ENCODE data around the gene GTF2F1.
"Not testable (repeated sequence)": the region's sequence is repeated elsewhere in the genome, so short reads cannot be mapped to it uniquely, and the experiment has no call there.

The GTF2F1 gene, protein sequence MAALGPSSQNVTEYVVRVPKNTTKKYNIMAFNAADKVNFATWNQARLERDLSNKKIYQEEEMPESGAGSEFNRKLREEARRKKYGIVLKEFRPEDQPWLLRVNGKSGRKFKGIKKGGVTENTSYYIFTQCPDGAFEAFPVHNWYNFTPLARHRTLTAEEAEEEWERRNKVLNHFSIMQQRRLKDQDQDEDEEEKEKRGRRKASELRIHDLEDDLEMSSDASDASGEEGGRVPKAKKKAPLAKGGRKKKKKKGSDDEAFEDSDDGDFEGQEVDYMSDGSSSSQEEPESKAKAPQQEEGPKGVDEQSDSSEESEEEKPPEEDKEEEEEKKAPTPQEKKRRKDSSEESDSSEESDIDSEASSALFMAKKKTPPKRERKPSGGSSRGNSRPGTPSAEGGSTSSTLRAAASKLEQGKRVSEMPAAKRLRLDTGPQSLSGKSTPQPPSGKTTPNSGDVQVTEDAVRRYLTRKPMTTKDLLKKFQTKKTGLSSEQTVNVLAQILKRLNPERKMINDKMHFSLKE

DNA sequence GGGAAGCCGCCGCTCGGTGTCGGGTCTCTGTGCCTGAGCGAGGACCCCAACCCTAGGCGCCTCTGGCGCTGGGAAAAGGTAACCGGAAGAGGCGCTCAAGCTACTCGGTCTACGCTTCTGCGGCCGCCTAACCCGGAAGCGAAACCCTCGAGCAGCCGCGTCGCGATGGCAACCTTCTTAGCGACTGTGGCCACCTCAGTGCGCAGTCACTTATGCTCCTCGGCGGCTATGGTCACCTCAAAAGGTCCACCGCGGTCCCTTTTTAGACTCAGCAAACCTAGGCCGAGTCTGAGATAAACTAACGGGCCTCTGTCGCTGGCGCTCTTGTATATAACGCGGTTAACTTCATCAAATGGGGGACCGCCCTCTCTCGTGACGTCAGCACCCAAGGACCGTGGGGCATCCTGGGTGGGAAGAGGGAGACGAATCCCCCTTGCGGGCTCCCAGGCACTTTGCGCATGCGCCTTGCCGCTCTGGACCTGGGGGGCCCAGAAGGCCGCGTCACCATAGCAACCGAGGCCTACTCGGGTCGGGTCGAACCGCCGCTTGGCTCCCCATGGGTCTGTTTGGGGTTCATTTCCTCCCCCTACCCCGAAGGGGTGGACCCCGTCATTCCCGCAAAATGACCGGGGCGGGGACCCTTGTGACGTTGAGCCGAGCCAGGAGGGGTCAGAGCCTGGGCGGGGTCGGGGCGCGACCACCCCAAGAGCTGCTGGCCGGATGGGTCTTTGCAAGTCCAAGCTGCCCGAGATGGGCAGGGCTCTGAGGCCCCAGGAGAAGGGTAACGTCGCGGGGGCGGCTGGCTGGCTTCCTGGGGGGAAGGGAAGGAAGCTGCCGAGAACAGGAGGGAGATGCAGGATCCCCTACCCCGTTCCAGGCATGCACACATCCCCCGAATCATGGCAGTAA, at the start of gene GTF2F1:
Gene GTF2F1, minus strand, starts transcription at position 91 of the 909 bp plus-strand sequence. CDS start 169 bp downstream, outside the sequence.
- in situ Hi-C loops (cut with MboI; ENCODE audit: low sequenced_read_pairs) = no loop called here

DNA sequence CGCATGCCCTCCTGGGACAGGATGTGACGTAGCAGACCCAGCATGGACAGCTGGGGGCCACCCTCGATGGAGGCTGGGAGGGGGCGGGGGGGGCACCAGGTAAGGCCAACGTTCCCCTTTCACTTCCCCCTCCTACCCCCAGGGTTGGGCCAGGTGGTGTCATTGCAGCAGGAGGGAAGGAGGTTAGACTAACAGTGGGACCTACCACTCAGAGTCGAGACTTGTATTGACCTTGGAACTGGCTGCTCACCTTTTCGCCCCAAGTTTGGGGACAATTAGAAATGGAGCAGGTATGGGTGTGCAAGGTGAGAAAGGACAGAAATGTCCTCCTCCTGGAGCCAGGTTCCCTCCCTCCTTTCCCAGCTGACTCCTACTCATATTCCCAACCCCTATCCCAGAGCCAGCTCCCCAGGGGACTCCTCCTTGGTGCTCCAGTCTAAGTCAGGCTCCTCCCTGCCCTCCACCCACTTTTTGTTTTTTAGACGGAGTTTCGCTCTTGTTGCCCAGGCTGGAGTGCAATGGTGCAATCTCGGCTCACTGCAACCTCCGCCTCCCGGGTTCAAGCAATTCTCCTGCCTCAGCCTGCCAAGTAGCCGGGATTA, 49.2 kb upstream of the GTF2F1 start:
- in situ Hi-C loops (cut with MboI; ENCODE audit: low sequenced_read_pairs) = no loop called here

DNA sequence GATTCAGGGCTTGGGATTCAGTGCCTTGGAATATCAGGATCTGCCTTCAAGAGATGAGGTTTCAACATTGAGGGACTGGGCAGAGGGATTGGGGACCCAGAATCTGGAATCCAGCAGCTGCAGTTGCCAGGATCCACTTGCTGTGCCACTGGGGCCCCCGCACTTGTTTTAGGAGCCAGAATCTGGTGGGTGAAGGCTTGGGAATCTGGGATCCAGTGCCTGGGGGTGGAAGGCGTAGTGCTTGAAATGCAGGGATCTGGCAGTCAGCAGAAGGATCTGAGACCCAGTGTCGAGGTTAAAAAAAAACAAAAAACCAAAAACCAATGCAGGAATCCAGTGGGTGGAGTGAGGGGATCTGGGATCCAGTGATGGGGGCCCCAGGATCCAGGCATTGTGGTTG, 47.9 kb upstream of the GTF2F1 start:
- in situ Hi-C loops (cut with MboI; ENCODE audit: low sequenced_read_pairs) = no loop called here

DNA sequence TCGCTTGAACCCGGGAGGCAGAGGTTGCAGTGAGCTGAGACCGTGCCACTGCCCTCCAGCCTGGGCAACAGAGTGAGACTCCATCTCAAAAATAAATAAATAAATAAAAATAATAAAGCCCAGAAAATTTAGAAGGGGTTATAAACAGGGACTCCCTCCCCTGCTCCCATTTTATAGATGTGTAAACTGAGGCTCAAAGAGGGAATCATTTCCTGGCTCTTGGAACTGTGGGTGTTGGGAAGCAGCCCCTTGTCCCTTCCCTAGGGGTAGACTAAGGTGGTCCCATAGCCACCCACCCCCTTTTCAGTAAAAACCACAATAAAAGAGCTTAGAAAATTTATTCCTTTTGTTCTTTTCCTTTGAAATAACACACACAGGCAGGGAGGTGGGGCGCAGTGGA, 46.8 kb upstream of the GTF2F1 start:
- in situ Hi-C loops (cut with MboI; ENCODE audit: low sequenced_read_pairs) = no loop called here

DNA sequence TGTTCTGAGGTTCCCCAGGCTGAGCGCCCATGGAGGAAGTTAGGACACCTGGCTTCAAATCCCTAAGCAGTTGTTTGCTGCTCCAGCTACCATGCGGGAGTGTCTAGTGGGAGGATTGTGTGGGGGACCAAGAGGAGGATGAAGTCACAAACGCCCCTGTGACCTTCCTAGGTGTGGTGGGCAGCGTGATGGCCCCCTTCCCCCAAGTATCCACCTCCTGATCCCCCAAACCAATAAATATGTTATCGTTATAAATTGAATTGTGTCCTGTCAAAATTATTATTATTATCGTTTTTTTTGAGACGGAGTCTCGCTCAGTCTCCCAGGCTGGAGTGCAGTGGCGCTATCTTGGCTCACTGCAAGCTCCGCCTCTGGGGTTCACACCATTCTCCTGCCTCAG, 40.7 kb upstream of the GTF2F1 start, which contains the start of gene SLC25A41:
Gene SLC25A41, minus strand, starts transcription at position 101 of the 400 bp plus-strand sequence. Its CDS starts 70 bp downstream, at position 31.
- in situ Hi-C loops (cut with MboI; ENCODE audit: low sequenced_read_pairs) = no loop called here

DNA sequence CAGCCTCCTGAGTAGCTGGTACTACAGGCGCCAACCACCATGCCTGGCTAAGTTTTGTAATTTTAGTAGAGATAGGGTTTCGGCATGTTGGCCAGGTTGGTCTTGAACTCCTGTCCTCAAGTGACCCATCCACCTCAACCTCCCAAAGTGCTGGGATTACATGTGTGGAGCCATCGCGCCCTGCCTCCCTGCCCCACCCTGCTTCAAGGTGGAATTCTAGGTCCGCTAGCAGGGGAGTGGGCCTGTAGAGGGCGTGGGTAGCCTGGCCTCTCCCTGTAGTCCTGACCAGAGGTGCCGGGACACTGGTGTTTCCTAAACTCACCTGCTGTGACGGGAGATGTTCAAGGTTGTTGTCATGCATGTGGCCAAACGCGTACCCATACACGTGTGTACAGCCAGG, 40.2 kb upstream of the GTF2F1 start:
- in situ Hi-C loops (cut with MboI; ENCODE audit: low sequenced_read_pairs) = no loop called here

DNA sequence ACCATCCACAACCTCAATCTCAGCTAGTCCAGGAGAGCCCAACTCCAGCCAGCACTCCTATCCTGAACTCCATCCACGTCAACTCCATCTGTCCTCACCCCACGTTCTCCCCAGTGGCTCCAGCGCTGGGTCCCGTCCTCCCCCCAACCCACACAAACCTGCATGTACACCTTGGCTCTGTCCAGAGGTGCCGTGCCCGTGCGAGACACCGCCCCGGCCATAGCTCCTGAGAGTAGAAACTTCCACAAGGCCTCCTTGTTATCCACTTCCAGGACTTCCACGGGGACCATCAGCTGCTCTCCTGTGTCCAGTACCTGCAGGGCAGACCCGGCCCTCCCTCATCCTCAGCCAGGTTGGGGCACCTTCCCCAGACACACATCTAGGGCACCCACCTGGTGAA, 38.9 kb upstream of the GTF2F1 start:
- in situ Hi-C loops (cut with MboI; ENCODE audit: low sequenced_read_pairs) = no loop called here

DNA sequence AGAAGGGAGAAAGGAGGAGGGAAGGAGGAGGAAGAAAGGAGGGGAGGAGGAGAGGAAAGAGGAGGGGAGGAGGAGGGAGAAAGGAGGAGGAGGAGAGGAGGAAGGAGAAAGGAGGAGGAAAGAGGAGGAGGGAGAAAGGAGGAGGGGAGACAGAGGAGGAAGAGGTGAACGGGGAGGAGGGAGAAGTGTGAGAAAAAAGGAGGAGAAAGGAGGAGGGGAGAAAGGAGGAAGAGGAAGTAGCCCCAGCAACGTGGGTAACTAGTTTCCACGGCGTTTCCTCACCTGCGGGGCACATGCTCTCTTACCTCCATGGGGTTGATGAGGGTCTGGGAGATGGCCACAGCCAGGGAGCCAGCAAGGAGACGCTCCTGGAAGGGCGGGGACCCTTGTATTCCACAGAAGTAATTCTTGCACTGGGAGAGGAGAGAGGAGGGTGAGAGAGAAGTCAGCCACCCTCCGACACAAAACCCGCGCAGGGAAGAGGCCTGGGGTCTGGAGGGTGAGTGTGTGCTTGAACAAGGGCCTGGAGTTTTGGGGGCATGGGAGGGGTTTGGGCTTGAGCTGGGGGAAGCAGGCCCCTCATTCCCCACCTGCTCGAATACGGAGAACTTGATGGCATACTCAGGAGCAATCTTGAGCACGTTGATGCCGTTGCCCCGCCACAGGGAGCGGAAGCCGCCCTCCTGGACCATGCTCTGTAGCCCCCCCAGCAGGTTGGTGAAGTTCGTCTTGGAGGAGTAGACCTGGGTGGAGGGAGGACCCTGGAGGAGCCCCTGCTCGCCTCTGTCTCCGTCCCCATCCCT, 36.7 kb upstream of the GTF2F1 start:
- in situ Hi-C loops (cut with MboI; ENCODE audit: low sequenced_read_pairs) = no loop called here

DNA sequence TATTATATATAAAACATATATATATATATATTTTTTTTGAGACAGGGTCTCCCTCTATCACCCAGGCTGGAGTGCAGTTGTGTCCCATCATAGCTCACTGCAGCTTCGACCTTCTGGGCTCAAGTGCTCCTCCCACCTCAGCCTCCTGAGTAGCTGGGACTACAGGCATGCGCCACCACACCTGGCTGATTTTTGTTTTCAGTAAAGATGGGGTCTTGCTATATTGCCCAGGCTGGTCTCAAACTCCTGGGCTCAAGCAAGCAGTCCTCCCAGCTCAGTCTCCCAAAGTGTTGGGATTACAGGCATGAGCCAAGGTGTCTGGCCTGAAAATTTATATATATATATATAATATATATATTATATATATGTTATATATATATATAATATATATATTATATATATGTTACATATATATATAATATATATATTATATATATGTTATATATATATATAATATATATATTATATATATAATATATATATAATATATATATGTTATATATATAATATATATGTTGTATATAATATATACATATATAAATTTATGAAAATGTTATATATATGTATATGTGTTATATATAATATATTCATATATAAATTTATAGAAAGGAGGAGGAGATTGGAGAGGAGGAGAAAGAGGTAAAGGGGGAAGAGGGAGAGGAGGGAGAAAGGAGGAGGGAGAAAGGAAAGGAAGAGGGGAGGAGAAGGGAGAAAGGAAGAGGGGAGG, 35.9 kb upstream of the GTF2F1 start:
- in situ Hi-C loops (cut with MboI; ENCODE audit: low sequenced_read_pairs) = not testable (repeated sequence)

DNA sequence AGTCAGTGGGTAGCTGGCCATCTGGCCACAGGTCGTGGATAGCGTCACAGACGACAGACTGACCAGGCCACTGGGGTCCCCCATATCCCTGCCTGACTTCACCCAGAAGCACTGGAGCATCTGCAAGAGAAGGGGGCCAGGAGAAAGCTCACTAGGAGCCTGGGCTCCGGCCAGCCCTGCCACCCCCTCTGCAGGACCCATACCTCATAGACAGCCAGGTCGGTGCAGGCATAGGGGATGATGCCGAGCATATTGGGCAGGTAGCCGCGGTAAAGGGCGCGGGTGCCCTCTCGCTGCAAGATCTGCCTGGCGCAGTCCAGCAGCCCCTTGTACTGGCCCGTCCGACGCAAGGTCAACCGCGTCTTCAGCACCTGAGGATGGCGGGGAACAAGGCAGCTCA, 34.2 kb upstream of the GTF2F1 start:
- in situ Hi-C loops (cut with MboI; ENCODE audit: low sequenced_read_pairs) = no loop called here

DNA sequence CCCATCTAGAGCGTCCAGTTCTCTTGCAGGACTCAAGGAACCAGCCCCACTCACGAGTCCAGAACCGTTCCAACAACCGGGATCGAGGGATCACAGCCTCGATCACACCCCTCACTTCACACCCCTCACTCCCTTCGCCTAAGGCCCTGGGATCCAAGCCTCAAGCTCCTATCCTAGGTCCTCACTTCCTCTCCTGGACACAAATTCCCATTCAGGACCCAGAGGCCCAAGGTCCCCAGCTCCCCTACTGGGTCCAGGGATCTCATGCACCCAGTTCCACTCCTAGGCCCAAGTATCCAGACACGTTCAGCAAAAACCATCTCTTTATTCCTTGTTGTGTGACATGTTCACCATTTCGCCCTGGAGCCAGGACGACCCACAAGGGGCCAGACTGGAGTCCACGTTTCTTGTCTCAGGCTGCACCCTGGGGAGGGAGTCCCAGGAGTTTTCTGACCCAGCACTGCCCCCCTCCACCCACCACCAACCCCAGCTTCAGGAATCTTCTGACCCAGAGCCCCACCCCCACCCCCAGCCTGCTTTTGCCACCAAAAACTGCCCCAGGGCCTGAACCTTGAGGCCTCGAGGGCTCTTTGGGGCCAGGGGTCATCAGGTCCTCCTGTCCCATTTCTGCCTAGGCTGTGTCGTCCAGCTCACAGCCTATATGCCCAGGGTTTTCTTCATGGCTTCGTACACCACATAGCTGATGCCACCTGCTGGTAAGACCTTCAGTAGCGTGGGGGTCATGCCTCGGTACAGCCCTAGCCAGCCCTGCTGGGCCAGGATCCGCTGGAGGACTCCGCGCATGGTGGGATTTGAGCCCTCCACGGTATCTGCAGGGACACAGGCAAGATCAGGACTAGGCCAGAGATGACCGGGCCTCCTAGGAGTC, 33.0 kb upstream of the GTF2F1 start:
- in situ Hi-C loops (cut with MboI; ENCODE audit: low sequenced_read_pairs) = no loop called here

DNA sequence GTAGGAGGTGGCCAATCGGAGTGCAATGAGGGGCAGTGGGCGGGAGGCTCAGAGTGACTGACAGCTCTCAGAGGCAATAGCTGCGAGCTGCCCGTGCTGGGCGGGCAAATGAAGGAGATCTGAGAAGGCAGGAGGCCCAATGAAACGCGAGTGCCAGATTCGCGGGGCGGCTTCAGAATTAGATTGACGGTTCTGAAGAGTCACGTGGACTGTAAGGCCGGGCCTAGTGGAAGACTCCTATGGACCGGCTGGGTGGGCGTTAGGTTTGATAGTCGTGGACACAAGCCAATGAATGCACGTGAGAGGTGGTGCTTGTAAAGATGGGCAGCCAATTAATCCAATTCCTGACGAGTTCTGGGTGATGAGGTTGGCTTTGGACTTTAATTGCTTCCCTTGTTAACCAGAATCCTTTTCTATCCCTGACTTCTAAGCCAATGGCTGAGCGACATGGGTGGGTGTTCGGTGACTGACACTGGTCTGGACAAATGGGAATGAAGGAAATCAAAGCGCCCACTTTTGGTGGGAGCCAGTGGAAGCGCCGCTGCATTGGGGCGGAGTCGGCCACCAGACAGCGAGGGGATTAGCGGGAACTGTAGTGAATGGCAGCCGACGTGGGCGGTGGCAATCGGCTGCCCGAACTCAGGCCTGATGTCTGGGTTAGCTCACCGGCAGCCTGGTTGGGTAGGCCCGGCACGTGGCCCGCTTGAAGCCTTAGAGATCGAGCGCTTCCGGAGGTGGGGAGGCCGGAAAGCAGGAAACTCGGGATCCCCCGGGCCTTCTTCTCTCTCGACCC, 32.2 kb upstream of the GTF2F1 start:
- in situ Hi-C loops (cut with MboI; ENCODE audit: low sequenced_read_pairs) = no loop called here

DNA sequence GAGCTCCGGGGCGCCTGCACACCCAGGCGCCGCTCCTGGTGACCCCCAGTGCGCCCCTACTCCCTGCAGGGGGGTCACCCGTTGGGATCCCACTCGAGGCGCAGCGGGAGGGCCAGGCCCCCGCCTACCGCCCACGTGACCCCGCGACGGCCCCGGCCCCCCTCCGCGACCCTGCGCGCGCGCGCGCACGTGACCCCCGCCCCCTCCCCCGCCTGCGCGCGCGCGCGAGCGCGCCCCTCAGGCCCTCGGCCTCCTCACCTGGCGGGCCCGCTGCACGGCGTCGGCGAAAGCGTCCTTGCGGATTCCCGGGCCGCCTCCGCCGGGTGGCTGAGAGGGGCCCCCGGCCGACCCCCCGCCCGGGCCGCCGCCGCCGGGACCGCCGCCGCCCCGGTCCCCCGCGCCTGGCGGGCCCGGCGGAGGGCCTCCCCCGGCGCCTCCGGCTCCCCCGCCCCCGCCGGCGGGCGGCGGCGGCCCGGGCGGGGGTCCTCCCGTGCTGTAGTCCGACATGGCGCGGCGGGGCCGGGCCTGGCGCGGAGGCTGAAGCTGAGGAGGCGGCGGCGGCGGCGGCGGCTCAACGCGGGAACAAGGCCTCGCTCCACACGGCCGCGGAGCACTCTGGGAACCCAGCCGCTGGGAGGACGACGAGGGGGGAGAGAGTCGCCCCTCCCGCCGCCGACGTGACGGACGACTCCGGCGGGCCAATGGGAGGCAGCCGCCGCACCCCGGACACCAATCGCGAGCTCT, 31.4 kb upstream of the GTF2F1 start, which contains the start of gene KHSRP:
Gene KHSRP, minus strand, starts transcription at position 617 of the 744 bp plus-strand sequence. Its CDS starts 110 bp downstream, at position 507.
- in situ Hi-C loops (cut with MboI; ENCODE audit: low sequenced_read_pairs) = no loop called here

DNA sequence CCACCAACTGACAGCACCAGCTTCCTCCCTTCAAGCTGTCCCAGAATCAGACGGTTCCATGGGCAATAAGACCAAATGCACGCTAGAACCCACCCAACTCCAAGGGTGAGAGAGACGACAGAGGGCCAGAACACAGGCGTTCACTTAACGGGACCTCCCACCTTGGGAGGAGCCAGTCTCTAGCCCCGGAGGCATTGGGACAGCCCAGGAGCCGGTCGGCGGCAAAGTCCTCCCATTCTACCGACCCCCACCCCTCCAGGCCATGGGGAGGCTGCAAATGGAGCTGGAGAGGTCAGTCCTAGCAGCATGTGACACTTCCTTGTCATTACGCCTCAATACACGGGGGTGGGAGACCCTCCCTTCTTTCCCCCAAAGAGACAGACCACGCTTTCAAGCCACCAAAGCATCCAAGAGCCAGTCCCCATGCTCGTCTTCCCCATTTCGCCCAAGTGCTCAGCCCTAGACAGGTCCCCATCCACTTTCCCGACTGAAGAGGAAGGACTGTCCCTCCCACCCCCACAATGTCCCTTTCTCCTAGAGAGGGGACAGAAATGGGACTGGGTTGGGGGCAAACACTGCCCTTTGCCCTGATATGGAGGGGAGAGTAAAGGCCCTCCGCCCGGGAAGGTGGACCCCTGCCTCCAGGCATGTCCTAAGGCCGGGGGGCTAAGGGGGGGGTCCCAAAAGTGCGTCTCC, 30.7 kb upstream of the GTF2F1 start:
- in situ Hi-C loops (cut with MboI; ENCODE audit: low sequenced_read_pairs) = no loop called here

DNA sequence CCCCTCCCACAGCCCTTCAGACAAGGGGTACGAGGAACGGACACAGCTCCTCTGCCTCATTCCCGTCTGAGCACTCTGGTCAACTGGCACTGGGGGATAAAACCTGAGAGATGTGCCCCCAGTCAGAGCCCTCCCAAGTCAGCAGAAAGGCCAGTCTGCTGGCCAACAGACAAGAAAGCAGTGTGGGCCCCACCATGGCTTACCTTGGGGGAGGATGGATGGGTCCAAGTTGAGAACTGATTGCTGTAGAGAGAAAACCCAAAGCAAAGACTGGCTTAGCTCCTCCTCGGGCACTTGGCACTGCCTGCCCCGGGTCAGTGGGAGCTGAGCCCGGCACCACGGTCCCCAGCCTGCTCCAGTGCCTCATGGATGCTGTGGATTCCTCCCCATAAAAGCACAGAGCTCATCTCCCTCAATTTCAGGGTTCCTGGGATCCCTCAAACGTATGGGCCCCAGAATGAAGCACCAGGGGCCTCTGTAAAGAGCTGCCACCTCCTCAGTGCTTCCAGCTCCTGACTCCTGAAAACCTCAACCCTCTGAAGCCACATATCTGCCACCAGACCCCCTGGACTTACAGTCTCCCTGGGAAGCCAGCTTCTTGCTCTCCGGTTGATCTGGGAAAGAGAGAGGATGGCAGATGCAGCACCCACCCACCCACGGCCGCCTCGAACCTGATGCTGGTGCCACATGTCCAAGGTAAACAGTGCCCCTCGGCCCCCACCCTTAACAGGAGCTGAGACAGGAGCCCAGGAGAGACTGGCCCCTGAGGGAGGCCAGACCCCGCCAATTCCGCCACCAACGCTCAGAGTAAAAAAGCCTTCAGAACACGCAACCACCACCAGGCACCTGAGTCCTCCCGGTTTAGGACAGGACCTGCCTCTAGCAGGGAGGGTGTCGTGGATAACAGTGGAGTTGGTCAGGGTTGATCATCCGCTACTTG, 28.4 kb upstream of the GTF2F1 start:
- in situ Hi-C loops (cut with MboI; ENCODE audit: low sequenced_read_pairs) = no loop called here
